Ascending aorta (tissue), 2 donors: ENCODE results near the gene ATXN1. TPM values are rescaled to one million over a fixed set of nuclear protein-coding genes. Genes with fewer than 3 reads are reported as not detected.

Source experiments
- DNase-seq, 2 donors: peaks; one replicate each; pipeline ENCODE4 v3.0.0-alpha.2; 2019; ENCODE audit warnings: low spot score in 2 of 2
- H3K27ac ChIP-seq, 2 donors: fragments of 200-600 bp; sonication (generic); one replicate each; pipeline ENCODE4 v1.5.1; 2016 to 2017; ENCODE audit warnings: mild to moderate bottlenecking in 1 of 2
- H3K27me3 ChIP-seq: fragments of 200-600 bp; sonication (generic); one replicate; pipeline ENCODE4 v1.5.1; 2017
- H3K36me3 ChIP-seq, 2 donors: fragments of 200-600 bp; sonication (generic); one replicate each; pipeline ENCODE4 v1.5.1; 2016
- H3K4me1 ChIP-seq, 2 donors: fragments of 200-600 bp; sonication (generic); one replicate each; pipeline ENCODE4 v1.5.1; 2016 to 2017; ENCODE audit warnings: mild to moderate bottlenecking in 1 of 2
- H3K4me3 ChIP-seq, 2 donors: fragments of 200-600 bp; sonication (generic); one replicate each; pipeline ENCODE4 v1.5.1; 2016 to 2017; ENCODE audit warnings: mild to moderate bottlenecking in 1 of 2
- H3K9me3 ChIP-seq, 2 donors: fragments of 200-600 bp; sonication (generic); one replicate each; pipeline ENCODE4 v1.5.1; 2016
- CTCF ChIP-seq, 3 experiments: fragments of 200-600 bp in 2 of 3; fragments of 450-650 bp in 1 of 3; sonication (generic) in 2 of 3; IDR thresholded peaks; one replicate each; pipeline ENCODE4 v1.5.1; 2016 to 2019; ENCODE audit warnings: antibody characterized with exemption in 3 of 3, mild to moderate bottlenecking in 1 of 3, moderate library complexity in 1 of 3
- intact Hi-C: fragments of 100-400 bp; cut with DNase I; formaldehyde crosslinking; loops from one replicate; pipeline ENCODE4 v1.15.1; 2023
- total RNA-seq: library from RNA; depleted of rRNA; stranded (reverse); fragments of >200 nt; gene quantifications from one replicate; pipeline ENCODE4 v1.1.0, GENCODE V29; 2016

ATXN1 gene
- total RNA-seq, 1 donor from 2014 or later, result 68.3 TPM

GRCh38 chr6:16758163-16758975 lies 2.9 kb downstream of the ATXN1 start:
- Histone ChIP-seq H3K4me3 (peak overlapping the region; percentile 96), H3K36me3 (no peaks in the 10 kb centered on the region), H3K27me3 (no peaks in the 10 kb centered on the region), H3K27ac (peak overlapping the region; percentile 96 to 98), H3K4me1 (peaks cover 7 to 36% of the 10 kb centered on the region in 2 donors), H3K9me3 (no peaks in the 10 kb centered on the region)
- TF ChIP-seq CTCF (IDR thresholded peaks at IDR 0.05), result no peak
- intact Hi-C loops, result no loop called here
- no peak for DNase-seq

- Histone ChIP-seq H3K27ac (peak overlapping the region in 1 of 2 donors; percentile 29), H3K36me3 (no peaks in the 10 kb centered on the region), H3K27me3 (no peaks in the 10 kb centered on the region), H3K4me1 (peaks cover 7 to 43% of the 10 kb centered on the region in 2 donors), H3K9me3 (no peaks in the 10 kb centered on the region), H3K4me3 (no peak overlapping the region)
- TF ChIP-seq CTCF (IDR thresholded peaks at IDR 0.05), result no peak
- intact Hi-C loops, result no loop called here
- no peak for DNase-seq
Observed at GRCh38 chr6:16757332-16757731, 3.9 kb downstream of the ATXN1 start.

- Histone ChIP-seq H3K27me3 (no peaks in the 10 kb centered on the region), H3K4me3 (no peak overlapping the region), H3K4me1 (peaks cover 7 to 48% of the 10 kb centered on the region in 2 donors), H3K27ac (no peak overlapping the region), H3K36me3 (no peaks in the 10 kb centered on the region), H3K9me3 (no peaks in the 10 kb centered on the region)
- DNase-seq, result no peak
- TF ChIP-seq CTCF (IDR thresholded peaks at IDR 0.05), result no peak
- intact Hi-C loops, result no loop called here
Observed at GRCh38 chr6:16756660-16757255, 4.5 kb downstream of the ATXN1 start.

- Histone ChIP-seq H3K4me1 (peaks cover 7 to 48% of the 10 kb centered on the region in 2 donors), H3K27ac (no peak overlapping the region)
- intact Hi-C loops, result no loop called here
Observed at GRCh38 chr6:16755544-16755943, 5.7 kb downstream of the ATXN1 start.

GRCh38 chr6:16754876-16755275 lies 6.4 kb downstream of the ATXN1 start:
- no peak overlapping the region for H3K27ac ChIP-seq
- H3K4me1 ChIP-seq, result peaks cover 7 to 48% of the 10 kb centered on the region in 2 donors

More at GRCh38 chr6:16755544-16755943, 5.7 kb downstream of the ATXN1 start:
- TF ChIP-seq CTCF (IDR thresholded peaks at IDR 0.05), result no peak
- Histone ChIP-seq H3K36me3 (peaks cover 0 to 2% of the 10 kb centered on the region in 2 donors), H3K4me3 (no peak overlapping the region), H3K27me3 (no peaks in the 10 kb centered on the region), H3K9me3 (no peaks in the 10 kb centered on the region)
- DNase-seq, result no peak

More at GRCh38 chr6:16754876-16755275, 6.4 kb downstream of the ATXN1 start:
- intact Hi-C loops, result no loop called here
- no peaks in the 10 kb centered on the region for H3K9me3 ChIP-seq
- no peaks in the 10 kb centered on the region for H3K27me3 ChIP-seq
- H3K4me3 ChIP-seq, result no peak overlapping the region
- peaks cover 0 to 2% of the 10 kb centered on the region in 2 donors for H3K36me3 ChIP-seq
- DNase-seq, result no peak
- no peak for TF ChIP-seq CTCF (IDR thresholded peaks at IDR 0.05)
